ENCODE measurements around the gene DUOXA2.

DNA sequence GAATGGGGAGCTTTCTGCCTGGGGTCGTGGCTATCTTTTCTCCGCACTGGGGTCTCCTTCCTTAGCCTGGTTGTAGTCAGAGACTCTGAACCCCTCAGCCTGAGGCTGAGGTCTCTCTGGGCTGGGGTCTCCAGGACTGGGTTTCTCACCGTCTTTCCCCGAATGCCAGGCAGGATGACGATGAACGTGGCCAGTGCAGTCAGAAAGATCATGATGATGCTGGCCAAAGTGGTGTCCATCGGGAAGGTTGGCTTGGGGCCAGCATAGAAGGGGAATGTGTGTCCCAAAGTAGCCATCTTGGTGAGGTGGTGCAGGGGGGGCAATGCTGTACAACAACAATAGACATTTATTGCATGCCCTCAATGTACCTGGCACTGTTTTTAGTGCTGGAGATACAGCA is 8.6 kb downstream of the DUOXA2 start:
- TF ChIP-seq ZNF70 (CRISPR knock-in tag; IDR thresholded peaks at IDR 0.05) (no peak), BACH2 (CRISPR knock-in tag; IDR thresholded peaks at IDR 0.05; ENCODE audit: borderline replicate concordance) (no peak), RARB (CRISPR knock-in tag; IDR thresholded peaks at IDR 0.05) (no peak), PPARA (CRISPR knock-in tag; IDR thresholded peaks at IDR 0.05; ENCODE audit: borderline replicate concordance) (no peak), PATZ1 (CRISPR knock-in tag; IDR thresholded peaks at IDR 0.05; ENCODE audit: borderline replicate concordance) (no peak), ZFP30 (CRISPR knock-in tag; IDR thresholded peaks at IDR 0.05) (no peak), TCF4 (CRISPR knock-in tag; IDR thresholded peaks at IDR 0.05; ENCODE audit: borderline replicate concordance) (no peak), ZNF565 (CRISPR knock-in tag; conservative IDR thresholded peaks at IDR 0.05; ENCODE audit: low read depth) (no peak), ARNTL (CRISPR knock-in tag; IDR thresholded peaks at IDR 0.05; ENCODE audit: borderline replicate concordance, low read depth) (no peak), ZFP3 (CRISPR knock-in tag; IDR thresholded peaks at IDR 0.05) (no peak), ZC3H10 (CRISPR knock-in tag; IDR thresholded peaks at IDR 0.05) (no peak), ISL1 (CRISPR knock-in tag; IDR thresholded peaks at IDR 0.05) (no peak)
- TF ChIP-seq, protein P1, sequence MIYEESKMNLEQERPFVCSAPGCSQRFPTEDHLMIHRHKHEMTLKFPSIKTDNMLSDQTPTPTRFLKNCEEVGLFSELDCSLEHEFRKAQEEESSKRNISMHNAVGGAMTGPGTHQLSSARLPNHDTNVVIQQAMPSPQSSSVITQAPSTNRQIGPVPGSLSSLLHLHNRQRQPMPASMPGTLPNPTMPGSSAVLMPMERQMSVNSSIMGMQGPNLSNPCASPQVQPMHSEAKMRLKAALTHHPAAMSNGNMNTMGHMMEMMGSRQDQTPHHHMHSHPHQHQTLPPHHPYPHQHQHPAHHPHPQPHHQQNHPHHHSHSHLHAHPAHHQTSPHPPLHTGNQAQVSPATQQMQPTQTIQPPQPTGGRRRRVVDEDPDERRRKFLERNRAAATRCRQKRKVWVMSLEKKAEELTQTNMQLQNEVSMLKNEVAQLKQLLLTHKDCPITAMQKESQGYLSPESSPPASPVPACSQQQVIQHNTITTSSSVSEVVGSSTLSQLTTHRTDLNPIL (CRISPR knock-in tag; IDR thresholded peaks at IDR 0.05; ENCODE audit: low read depth), result no peak

Data from SK-N-SH treated with all-trans-retinoic acid at 6 μM for 48 hours (cell line).